Mesothelial cell of epicardium (in vitro differentiated cells): ENCODE measurements around the gene BAHCC1. TPM values are rescaled to one million over a fixed set of nuclear protein-coding genes. Genes with fewer than 3 reads are reported as not detected.

Source experiments
- DNase-seq, 2 experiments: peaks; one replicate each; pipeline ENCODE4 v3.0.0; 2021; ENCODE audit warnings: low spot score in 2 of 2; ENCODE audit not compliant: unreplicated experiment in 2 of 2
- H3K27ac Mint-ChIP-seq: 2 replicates; pipeline ENCODE4 v1.8.0; 2021; ENCODE audit warnings: mixed read lengths
- H3K27me3 Mint-ChIP-seq: 2 replicates; pipeline ENCODE4 v1.8.0; 2021; ENCODE audit warnings: low read depth, mixed read lengths
- H3K36me3 Mint-ChIP-seq: 2 replicates; pipeline ENCODE4 v1.8.0; 2021; ENCODE audit warnings: mixed read lengths
- H3K4me1 Mint-ChIP-seq: 2 replicates; pipeline ENCODE4 v1.8.0; 2021; ENCODE audit warnings: mixed read lengths
- H3K4me3 Mint-ChIP-seq: 2 replicates; pipeline ENCODE4 v1.8.0; 2021; ENCODE audit warnings: mild to moderate bottlenecking, moderate library complexity, mixed read lengths
- H3K9me3 Mint-ChIP-seq: 2 replicates; pipeline ENCODE4 v1.8.0; 2021; ENCODE audit warnings: mixed read lengths
- CTCF ChIP-seq: fragments of 200-600 bp; sonication (generic); IDR thresholded peaks from one replicate; pipeline ENCODE4 v1.5.0; 2021; ENCODE audit warnings: antibody characterized with exemption; ENCODE audit not compliant: unreplicated experiment
- total RNA-seq: library from RNA; stranded (reverse); gene quantifications from 3 replicates; pipeline ENCODE4 v1.2.1, GENCODE V29; 2021

The BAHCC1 gene
- total RNA-seq, 1 donor from 2014 or later: 34.9 TPM

- no peak overlapping the region for H3K27ac Mint-ChIP-seq
- no peaks in the 10 kb centered on the region for H3K27me3 Mint-ChIP-seq
- H3K9me3 Mint-ChIP-seq: no peaks in the 10 kb centered on the region
- DNase-seq: no peak
- no peak overlapping the region for H3K4me3 Mint-ChIP-seq
- no peak for TF ChIP-seq CTCF
- H3K36me3 Mint-ChIP-seq: no peaks in the 10 kb centered on the region
- peaks cover 17% of the 10 kb centered on the region for H3K4me1 Mint-ChIP-seq
These were observed 17.3 kb downstream of the BAHCC1 start for GRCh38 chr17:81412490-81413093.

GRCh38 chr17:81413497-81414135 is 18.4 kb downstream of the BAHCC1 start:
- no peaks in the 10 kb centered on the region for H3K9me3 Mint-ChIP-seq
- DNase-seq: no peak
- H3K27me3 Mint-ChIP-seq: no peaks in the 10 kb centered on the region
- no peak for TF ChIP-seq CTCF
- H3K4me3 Mint-ChIP-seq: no peak overlapping the region
- H3K27ac Mint-ChIP-seq: no peak overlapping the region
- H3K36me3 Mint-ChIP-seq: no peaks in the 10 kb centered on the region
- peaks cover 17% of the 10 kb centered on the region for H3K4me1 Mint-ChIP-seq

- Mint-ChIP-seq H3K4me3 (no peak overlapping the region), H3K27me3 (no peaks in the 10 kb centered on the region), H3K27ac (no peak overlapping the region), H3K9me3 (no peaks in the 10 kb centered on the region), H3K4me1 (peaks cover 14% of the 10 kb centered on the region), H3K36me3 (no peaks in the 10 kb centered on the region)
- TF ChIP-seq CTCF: no peak
- DNase-seq: no peak
These were observed 19.7 kb downstream of the BAHCC1 start for GRCh38 chr17:81414756-81415516.

GRCh38 chr17:81415681-81416080 is 20.4 kb downstream of the BAHCC1 start:
- no peak for TF ChIP-seq CTCF
- DNase-seq: no peak
- no peak overlapping the region for H3K4me3 Mint-ChIP-seq
- no peaks in the 10 kb centered on the region for H3K27me3 Mint-ChIP-seq
- no peaks in the 10 kb centered on the region for H3K9me3 Mint-ChIP-seq
- H3K36me3 Mint-ChIP-seq: no peaks in the 10 kb centered on the region
- H3K4me1 Mint-ChIP-seq: peaks cover 14% of the 10 kb centered on the region
- no peak overlapping the region for H3K27ac Mint-ChIP-seq

GRCh38 chr17:81416612-81417011 is 21.4 kb downstream of the BAHCC1 start:
- Mint-ChIP-seq H3K4me3 (no peak overlapping the region), H3K27ac (no peak overlapping the region), H3K27me3 (no peaks in the 10 kb centered on the region), H3K9me3 (no peaks in the 10 kb centered on the region), H3K36me3 (no peaks in the 10 kb centered on the region), H3K4me1 (peaks cover 12% of the 10 kb centered on the region)
- DNase-seq: no peak
- no peak for TF ChIP-seq CTCF
